Lower lobe of right lung (tissue), 2 donors: ENCODE data around the gene C8G. TPM values are rescaled to one million over a fixed set of nuclear protein-coding genes. Genes with fewer than 3 reads are reported as not detected.

Experiments
- ATAC-seq, 2 donors: fragments of 200-7000 bp; cut with Tn5 transposase; one replicate each; pipeline ENCODE4 v1.9.1; 2020 to 2022; ENCODE audit warnings: mild to moderate bottlenecking in 2 of 2, moderate library complexity in 2 of 2
- DNase-seq: peaks from one replicate; pipeline ENCODE4 v3.0.0-alpha.2; 2020
- H3K27ac ChIP-seq: fragments of 200-600 bp; one replicate; pipeline ENCODE4 v1.8.0; 2022
- H3K27me3 ChIP-seq: fragments of 200-600 bp; one replicate; pipeline ENCODE4 v1.8.0; 2022; ENCODE audit warnings: low read depth
- H3K36me3 ChIP-seq: fragments of 200-600 bp; one replicate; pipeline ENCODE4 v1.8.0; 2022; ENCODE audit warnings: mild to moderate bottlenecking
- H3K4me1 ChIP-seq: fragments of 200-600 bp; one replicate; pipeline ENCODE4 v1.8.0; 2022
- H3K4me3 ChIP-seq: fragments of 200-600 bp; one replicate; pipeline ENCODE4 v1.8.0; 2022; ENCODE audit warnings: mild to moderate bottlenecking
- H3K9me3 ChIP-seq: fragments of 200-600 bp; one replicate; pipeline ENCODE4 v1.8.0; 2022
- CTCF ChIP-seq: fragments of 200-600 bp; IDR thresholded peaks from one replicate; pipeline ENCODE4 v1.8.0; 2022; ENCODE audit warnings: antibody characterized with exemption, mild to moderate bottlenecking
- intact Hi-C: fragments of 100-400 bp; cut with DNase I; formaldehyde crosslinking; loops from one replicate; pipeline ENCODE4 v1.11.0; 2022
- total RNA-seq: library from RNA; stranded (reverse); fragmentation: NEBNext Ultra II Directional; extraction: Animal tissue kit (Norgen Biotek cat#: 25700); gene quantifications from one replicate; pipeline ENCODE4 v1.2.1, GENCODE V29; 2021
- donor health status: DM: no; HTN: yes; CAD: no; lungs with severe emphysema.

The C8G gene
- total RNA-seq, 1 donor from 2014 or later: 2.2 TPM

DNA sequence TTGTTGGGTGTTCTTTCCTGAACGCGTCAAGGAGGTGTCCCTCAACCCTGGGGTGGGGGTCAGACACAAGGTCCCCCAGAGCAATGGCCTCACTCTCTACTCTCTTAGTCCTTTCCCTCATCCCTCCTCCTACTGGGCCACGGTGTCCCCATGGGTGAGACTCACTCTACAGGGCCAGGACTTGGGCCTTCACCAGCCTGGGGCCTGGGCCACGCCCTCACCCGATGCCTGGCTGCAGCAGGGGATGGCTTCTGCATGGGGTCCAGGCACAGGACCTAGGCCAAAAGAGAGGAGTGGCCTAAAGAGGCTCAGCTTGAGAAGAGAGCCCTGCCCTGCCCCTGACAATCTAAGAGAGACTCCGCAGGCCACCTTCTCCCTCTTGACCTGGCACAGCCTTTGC lies 12.9 kb downstream of the C8G start:
- H3K27me3 ChIP-seq: no peaks in the 10 kb centered on the region
- H3K4me3 ChIP-seq: no peak overlapping the region
- intact Hi-C loops: no loop called here
- DNase-seq (no peak), ATAC-seq (no peak)
- no peaks in the 10 kb centered on the region for H3K9me3 ChIP-seq
- no peak for TF ChIP-seq CTCF
- no peaks in the 10 kb centered on the region for H3K4me1 ChIP-seq
- H3K36me3 ChIP-seq: no peaks in the 10 kb centered on the region
- no peak overlapping the region for H3K27ac ChIP-seq

GRCh38 chr9:136958473-136958872 lies 13.4 kb downstream of the C8G start:
- Histone ChIP-seq H3K27me3 (no peaks in the 10 kb centered on the region), H3K4me1 (no peaks in the 10 kb centered on the region), H3K9me3 (no peaks in the 10 kb centered on the region), H3K36me3 (no peaks in the 10 kb centered on the region), H3K27ac (no peak overlapping the region), H3K4me3 (no peak overlapping the region)
- intact Hi-C loops: no loop called here
- TF ChIP-seq CTCF: no peak
- DNase-seq (no peak), ATAC-seq (no peak)

- no peak for DNase-seq
- no peak for TF ChIP-seq CTCF
- Histone ChIP-seq H3K27me3 (no peaks in the 10 kb centered on the region), H3K27ac (peak overlapping the region; percentile 31), H3K9me3 (no peaks in the 10 kb centered on the region), H3K4me1 (no peaks in the 10 kb centered on the region), H3K36me3 (no peaks in the 10 kb centered on the region), H3K4me3 (no peak overlapping the region)
- intact Hi-C loops: no loop called here
- peak in 1 of 2 donors; percentile 16 for ATAC-seq
Observed at GRCh38 chr9:136958898-136959850, 14.1 kb downstream of the C8G start.

DNA sequence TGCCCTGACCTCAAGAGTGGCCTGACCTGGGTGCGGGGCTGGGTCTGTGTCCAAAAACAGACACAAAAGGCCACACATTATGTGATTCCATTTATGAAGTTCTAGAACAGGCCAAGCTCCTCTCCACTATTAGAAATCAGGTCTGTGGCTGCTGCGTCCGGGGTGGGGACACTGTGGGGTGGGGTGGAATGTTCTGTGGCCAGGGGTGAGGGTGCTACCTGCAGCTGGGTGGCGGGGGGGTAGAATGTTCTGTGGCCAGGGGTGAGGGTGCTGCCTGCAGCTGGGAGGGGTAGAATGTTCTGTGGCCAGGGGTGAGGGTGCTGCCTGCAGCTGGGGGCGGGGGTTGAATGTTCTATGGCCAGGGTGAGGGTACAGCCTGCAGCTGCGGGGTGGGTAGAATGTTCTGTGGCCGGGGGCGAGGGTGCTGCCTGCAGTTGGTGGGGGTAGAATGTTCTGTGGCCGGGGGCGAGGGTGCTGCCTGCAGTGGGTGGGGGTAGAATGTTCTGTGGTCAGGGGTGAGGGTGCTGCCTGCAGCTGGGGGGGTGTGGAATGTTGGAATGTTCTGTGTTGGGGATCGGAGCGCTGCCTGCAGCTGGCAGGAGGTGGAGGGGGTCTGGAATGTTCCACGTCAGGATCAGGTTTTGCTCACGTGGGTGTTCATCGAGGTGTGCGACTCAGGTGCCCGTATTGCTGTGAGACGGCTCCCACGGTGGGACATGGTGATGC lies 15.3 kb downstream of the C8G start:
- intact Hi-C loops: no loop called here
- no peak for DNase-seq
- Histone ChIP-seq H3K27ac (no peak overlapping the region), H3K4me1 (no peaks in the 10 kb centered on the region), H3K27me3 (no peaks in the 10 kb centered on the region), H3K36me3 (no peaks in the 10 kb centered on the region), H3K9me3 (no peaks in the 10 kb centered on the region), H3K4me3 (no peak overlapping the region)
- TF ChIP-seq CTCF: no peak
- peak; percentile 14 to 27 for ATAC-seq

- H3K27ac ChIP-seq: no peak overlapping the region
- H3K4me3 ChIP-seq: no peak overlapping the region
- no peaks in the 10 kb centered on the region for H3K36me3 ChIP-seq
- H3K9me3 ChIP-seq: no peaks in the 10 kb centered on the region
- no peak for TF ChIP-seq CTCF
- intact Hi-C loops: no loop called here
- no peaks in the 10 kb centered on the region for H3K27me3 ChIP-seq
- ATAC-seq: no peak
- no peak for DNase-seq
- H3K4me1 ChIP-seq: peaks cover 2% of the 10 kb centered on the region
Observed at GRCh38 chr9:136960938-136961275, 15.9 kb downstream of the C8G start.
